GM12892 (cell line): Measurements from ENCODE around the gene EFHD2.

ENCODE experiments used
- POLR2A ChIP-seq: IDR thresholded peaks from 2 replicates; pipeline ENCODE4 v1.6.1; 2011; ENCODE audit warnings: low read depth, low read length, control low read depth
- POLR2AphosphoS5 ChIP-seq: IDR thresholded peaks from 2 replicates; pipeline ENCODE4 v1.6.1; 2011; ENCODE audit warnings: low read depth, low read length, control low read depth

DNA sequence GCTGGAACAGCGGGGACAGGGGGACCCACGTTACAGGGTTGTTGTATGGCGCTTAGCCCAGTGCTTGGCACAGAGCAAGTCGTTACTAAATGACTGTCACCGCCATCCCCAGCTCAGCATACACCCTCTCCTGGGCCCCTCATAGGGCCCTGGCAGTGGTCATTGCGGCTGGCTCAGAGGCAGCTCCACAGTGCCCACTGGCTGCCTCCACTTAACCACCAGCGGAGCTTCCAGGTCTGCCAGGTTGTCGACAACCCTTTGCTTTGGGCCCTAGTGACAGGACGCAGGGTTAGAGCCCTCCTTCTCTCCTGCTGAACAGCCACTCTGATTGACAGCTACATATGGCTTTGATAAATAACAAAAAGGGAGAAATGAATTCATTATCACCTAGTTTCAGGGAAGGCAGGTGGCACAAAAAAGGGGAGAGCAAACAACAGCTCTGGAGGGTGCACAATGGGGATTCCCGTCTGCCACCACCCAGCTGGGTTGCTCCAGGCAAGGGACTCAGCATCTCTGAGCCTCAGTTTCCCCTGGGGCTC is 4.8 kb downstream of the EFHD2 start:
- no peak for TF ChIP-seq POLR2AphosphoS5
- no peak for TF ChIP-seq POLR2A
